Hepatocyte (in vitro differentiated cells): Measurements from ENCODE around the gene FECH.

Experiments used
- CTCF ChIP-seq: fragments of 200-600 bp; sonication (generic); IDR thresholded peaks from 2 replicates; pipeline ENCODE4 v1.5.1; 2016; ENCODE audit warnings: antibody characterized with exemption, mild to moderate bottlenecking; ENCODE audit not compliant: poor library complexity
- EZH2phosphoT487 ChIP-seq: fragments of 200-600 bp; sonication (generic); IDR thresholded peaks from one replicate; pipeline ENCODE4 v1.6.1; 2018; ENCODE audit warnings: antibody characterized with exemption, mild to moderate bottlenecking, low read depth, moderate library complexity; ENCODE audit not compliant: unreplicated experiment, severe bottlenecking

DNA sequence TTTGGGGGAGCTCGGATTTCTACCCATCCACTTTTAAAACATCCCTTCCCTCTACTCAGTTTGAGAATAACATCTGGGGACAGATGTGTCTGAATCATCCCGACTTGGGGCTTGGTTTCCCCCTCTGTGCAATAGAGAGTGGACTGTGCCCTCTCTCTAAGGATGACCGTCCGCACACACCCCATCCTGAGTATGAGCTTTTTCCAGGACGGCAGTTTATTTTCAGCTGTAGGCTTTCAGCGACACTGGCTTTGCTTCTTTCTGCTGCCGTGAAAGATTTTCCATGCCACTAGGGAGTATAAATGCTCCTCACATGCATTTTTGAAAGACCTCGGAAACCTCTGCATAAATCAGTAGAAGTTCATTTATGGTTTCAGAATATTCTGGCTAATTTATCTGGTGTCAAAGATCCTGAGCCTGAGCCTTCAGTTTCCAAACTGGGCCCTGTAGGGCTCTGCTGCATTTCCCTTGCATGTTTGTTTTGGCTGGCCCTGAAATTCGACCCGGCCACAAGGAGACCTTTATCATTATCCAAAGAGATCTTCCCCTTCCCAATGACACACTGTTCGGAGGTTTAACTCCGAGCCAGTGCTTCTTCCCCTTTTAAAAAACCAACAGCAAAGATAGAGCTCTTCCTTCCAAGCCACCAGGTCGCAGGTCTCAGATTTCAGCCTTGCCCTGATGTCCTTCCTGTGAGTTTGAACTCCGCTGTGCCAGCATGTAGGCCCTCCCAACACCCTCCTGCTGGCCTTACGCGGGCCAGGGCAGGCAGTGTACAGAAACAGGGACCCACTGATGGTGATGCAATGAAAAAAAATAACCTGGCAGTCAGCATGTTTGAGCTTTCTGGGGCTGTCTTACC is 53.3 kb downstream of the FECH start:
- TF ChIP-seq EZH2phosphoT487 (no peak), CTCF (no peak)
